ENCODE measurements around the gene DNAH14. TPM values are rescaled to one million over a fixed set of nuclear protein-coding genes. Genes with fewer than 3 reads are reported as not detected.

DNAH14 gene
- total and polyA plus RNA-seq, 2 of the 8 experiments (the other 6 are each of a cell fraction or from before 2014, with no cell fraction given), result 8.4 to 40.7 TPM

DNA sequence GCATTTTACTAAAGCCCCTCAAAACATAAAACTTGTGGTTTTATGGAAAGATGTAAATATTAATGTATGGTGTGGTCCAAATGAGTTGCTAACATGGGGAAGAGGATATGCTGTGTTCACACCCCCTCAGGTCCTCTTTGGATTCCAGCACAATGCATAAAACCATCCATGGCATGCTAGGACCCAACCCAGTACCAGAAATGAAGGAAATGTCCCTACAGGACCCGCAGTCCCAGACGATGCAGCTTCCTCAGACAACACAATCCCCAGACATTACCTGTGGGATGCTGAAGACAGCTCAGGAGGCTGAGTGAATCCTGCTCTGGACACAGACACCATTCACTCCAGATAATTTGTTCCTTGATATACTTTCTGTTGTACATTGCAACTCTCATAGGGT is 296.2 kb downstream of the DNAH14 start (continued):
- TF ChIP-seq, protein P1, sequence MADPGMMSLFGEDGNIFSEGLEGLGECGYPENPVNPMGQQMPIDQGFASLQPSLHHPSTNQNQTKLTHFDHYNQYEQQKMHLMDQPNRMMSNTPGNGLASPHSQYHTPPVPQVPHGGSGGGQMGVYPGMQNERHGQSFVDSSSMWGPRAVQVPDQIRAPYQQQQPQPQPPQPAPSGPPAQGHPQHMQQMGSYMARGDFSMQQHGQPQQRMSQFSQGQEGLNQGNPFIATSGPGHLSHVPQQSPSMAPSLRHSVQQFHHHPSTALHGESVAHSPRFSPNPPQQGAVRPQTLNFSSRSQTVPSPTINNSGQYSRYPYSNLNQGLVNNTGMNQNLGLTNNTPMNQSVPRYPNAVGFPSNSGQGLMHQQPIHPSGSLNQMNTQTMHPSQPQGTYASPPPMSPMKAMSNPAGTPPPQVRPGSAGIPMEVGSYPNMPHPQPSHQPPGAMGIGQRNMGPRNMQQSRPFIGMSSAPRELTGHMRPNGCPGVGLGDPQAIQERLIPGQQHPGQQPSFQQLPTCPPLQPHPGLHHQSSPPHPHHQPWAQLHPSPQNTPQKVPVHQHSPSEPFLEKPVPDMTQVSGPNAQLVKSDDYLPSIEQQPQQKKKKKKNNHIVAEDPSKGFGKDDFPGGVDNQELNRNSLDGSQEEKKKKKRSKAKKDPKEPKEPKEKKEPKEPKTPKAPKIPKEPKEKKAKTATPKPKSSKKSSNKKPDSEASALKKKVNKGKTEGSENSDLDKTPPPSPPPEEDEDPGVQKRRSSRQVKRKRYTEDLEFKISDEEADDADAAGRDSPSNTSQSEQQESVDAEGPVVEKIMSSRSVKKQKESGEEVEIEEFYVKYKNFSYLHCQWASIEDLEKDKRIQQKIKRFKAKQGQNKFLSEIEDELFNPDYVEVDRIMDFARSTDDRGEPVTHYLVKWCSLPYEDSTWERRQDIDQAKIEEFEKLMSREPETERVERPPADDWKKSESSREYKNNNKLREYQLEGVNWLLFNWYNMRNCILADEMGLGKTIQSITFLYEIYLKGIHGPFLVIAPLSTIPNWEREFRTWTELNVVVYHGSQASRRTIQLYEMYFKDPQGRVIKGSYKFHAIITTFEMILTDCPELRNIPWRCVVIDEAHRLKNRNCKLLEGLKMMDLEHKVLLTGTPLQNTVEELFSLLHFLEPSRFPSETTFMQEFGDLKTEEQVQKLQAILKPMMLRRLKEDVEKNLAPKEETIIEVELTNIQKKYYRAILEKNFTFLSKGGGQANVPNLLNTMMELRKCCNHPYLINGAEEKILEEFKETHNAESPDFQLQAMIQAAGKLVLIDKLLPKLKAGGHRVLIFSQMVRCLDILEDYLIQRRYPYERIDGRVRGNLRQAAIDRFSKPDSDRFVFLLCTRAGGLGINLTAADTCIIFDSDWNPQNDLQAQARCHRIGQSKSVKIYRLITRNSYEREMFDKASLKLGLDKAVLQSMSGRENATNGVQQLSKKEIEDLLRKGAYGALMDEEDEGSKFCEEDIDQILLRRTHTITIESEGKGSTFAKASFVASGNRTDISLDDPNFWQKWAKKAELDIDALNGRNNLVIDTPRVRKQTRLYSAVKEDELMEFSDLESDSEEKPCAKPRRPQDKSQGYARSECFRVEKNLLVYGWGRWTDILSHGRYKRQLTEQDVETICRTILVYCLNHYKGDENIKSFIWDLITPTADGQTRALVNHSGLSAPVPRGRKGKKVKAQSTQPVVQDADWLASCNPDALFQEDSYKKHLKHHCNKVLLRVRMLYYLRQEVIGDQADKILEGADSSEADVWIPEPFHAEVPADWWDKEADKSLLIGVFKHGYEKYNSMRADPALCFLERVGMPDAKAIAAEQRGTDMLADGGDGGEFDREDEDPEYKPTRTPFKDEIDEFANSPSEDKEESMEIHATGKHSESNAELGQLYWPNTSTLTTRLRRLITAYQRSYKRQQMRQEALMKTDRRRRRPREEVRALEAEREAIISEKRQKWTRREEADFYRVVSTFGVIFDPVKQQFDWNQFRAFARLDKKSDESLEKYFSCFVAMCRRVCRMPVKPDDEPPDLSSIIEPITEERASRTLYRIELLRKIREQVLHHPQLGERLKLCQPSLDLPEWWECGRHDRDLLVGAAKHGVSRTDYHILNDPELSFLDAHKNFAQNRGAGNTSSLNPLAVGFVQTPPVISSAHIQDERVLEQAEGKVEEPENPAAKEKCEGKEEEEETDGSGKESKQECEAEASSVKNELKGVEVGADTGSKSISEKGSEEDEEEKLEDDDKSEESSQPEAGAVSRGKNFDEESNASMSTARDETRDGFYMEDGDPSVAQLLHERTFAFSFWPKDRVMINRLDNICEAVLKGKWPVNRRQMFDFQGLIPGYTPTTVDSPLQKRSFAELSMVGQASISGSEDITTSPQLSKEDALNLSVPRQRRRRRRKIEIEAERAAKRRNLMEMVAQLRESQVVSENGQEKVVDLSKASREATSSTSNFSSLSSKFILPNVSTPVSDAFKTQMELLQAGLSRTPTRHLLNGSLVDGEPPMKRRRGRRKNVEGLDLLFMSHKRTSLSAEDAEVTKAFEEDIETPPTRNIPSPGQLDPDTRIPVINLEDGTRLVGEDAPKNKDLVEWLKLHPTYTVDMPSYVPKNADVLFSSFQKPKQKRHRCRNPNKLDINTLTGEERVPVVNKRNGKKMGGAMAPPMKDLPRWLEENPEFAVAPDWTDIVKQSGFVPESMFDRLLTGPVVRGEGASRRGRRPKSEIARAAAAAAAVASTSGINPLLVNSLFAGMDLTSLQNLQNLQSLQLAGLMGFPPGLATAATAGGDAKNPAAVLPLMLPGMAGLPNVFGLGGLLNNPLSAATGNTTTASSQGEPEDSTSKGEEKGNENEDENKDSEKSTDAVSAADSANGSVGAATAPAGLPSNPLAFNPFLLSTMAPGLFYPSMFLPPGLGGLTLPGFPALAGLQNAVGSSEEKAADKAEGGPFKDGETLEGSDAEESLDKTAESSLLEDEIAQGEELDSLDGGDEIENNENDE (IDR thresholded peaks at IDR 0.05; ENCODE audit: insufficient replicate concordance, low read length), result no peak
- no peak for TF ChIP-seq EZH2 (IDR thresholded peaks at IDR 0.05; ENCODE audit: low read depth, low read length, severe bottlenecking)
- TF ChIP-seq SUZ12 (IDR thresholded peaks at IDR 0.05; ENCODE audit: low read length), result no peak
- no peak for TF ChIP-seq MAFK (IDR thresholded peaks at IDR 0.05; ENCODE audit: low read depth, low read length)
- no peak for TF ChIP-seq ZNF274 (IDR thresholded peaks at IDR 0.05; ENCODE audit: borderline replicate concordance, extremely low read depth, low read length)

All from H1 (cell line).